GM12865 (cell line): Measurements from ENCODE around the gene EIPR1.
A peak's percentile ranks its signal among the peaks of the same experiment; 100 is the strongest.

Experiments used
- DNase-seq: peaks from one replicate; pipeline ENCODE4 v3.0.0; 2010; ENCODE audit warnings: low read depth
- H3K4me3 ChIP-seq: 2 replicates; pipeline ENCODE4 v1.5.1; 2011; ENCODE audit warnings: mild to moderate bottlenecking, low read depth, low read length, control low read depth
- TF ChIP-seq, protein P1 (sequence below): IDR thresholded peaks from 2 replicates; pipeline ENCODE4 v1.5.1; 2011; ENCODE audit warnings: low read length, control low read depth, low read depth, inconsistent platforms; ENCODE audit not compliant: insufficient read depth; ENCODE audit errors: missing control alignments

Gene EIPR1

DNA sequence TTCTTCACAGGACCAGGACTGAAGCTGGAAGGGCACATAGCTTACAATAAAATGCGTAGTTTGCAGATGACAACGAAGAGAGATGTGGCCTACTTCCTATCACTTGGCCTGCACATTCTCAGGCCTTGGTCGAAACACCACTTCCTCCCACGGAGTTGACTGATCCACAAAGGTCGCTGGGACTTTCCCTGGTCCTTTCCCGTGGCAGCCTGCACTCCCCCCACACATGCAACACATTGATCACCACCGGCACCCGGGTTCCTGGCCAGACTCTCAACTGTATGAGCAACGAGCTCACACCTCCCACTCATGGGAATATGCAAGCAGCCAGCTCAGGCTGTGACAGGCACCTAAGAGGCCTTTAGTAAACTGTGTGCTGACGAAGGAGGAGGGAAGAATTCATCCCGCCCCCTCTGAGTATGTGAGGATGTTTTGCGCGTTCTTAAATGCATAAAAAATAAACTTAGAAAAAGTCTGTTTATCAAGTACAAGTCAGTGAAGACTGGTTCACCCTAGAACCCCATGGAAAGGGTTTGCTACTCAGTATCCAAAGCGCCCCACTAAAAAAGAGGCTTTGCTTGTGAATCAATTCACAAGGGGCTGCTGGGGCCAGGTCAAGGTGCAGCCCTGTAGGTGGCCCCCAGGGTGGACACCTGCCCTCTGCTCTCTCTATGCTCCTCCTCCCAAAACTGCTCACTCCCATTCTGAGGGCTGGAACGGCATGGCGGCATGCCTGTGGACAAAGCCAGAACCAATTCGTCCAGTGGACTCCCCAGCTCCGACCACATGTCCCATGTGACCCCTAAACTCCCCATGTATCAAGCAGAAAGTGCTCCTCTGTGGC, 154.3 kb downstream of the EIPR1 start:
- peak; percentile 92 for DNase-seq
- no peak overlapping the region for H3K4me3 ChIP-seq
- TF ChIP-seq, protein P1, sequence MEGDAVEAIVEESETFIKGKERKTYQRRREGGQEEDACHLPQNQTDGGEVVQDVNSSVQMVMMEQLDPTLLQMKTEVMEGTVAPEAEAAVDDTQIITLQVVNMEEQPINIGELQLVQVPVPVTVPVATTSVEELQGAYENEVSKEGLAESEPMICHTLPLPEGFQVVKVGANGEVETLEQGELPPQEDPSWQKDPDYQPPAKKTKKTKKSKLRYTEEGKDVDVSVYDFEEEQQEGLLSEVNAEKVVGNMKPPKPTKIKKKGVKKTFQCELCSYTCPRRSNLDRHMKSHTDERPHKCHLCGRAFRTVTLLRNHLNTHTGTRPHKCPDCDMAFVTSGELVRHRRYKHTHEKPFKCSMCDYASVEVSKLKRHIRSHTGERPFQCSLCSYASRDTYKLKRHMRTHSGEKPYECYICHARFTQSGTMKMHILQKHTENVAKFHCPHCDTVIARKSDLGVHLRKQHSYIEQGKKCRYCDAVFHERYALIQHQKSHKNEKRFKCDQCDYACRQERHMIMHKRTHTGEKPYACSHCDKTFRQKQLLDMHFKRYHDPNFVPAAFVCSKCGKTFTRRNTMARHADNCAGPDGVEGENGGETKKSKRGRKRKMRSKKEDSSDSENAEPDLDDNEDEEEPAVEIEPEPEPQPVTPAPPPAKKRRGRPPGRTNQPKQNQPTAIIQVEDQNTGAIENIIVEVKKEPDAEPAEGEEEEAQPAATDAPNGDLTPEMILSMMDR, result no peak

- no peak overlapping the region for H3K4me3 ChIP-seq
- TF ChIP-seq, protein P1, result no peak
- DNase-seq, result peak; percentile 67
Measured at GRCh38 chr2:3222636-3223035, 155.0 kb downstream of the EIPR1 start.

GRCh38 chr2:3219536-3219935, 158.1 kb downstream of the EIPR1 start:
- H3K4me3 ChIP-seq, result no peak overlapping the region
- no peak for DNase-seq
- TF ChIP-seq, protein P1, result no peak

GRCh38 chr2:3217646-3218045, 160.0 kb downstream of the EIPR1 start:
- TF ChIP-seq, protein P1, result no peak
- no peak for DNase-seq
- no peak overlapping the region for H3K4me3 ChIP-seq

DNA sequence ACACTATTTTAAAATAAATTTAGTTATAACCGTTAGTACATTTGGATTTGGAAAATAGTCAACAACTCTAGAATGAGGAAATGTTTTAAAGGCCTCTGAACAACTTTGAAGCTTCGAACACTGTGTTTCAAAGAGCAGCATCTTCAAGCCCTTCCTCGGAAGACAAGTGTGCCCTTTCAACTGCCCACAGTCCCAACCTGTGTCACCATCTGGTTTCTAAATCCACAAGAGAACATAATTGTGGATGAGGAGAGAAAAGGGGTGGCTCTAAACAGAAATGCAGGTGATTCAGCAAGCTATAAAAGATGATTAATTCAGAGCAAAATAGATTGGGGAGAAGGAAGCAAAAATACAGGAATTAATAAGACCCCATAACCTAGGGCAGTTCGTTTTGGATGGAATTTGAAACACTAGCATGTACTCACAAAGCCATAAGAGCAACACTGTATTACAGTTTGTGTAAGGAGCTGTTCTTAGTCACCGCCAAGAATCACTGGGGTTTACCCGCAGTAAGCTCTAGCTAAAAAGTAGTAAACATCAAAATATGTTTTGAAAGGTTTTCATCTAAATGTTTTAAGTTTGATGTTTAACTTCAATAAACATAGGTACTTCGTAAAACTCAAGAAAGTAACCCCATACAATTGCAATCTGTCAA, 160.7 kb downstream of the EIPR1 start:
- TF ChIP-seq, protein P1, result no peak
- DNase-seq, result no peak
- H3K4me3 ChIP-seq, result no peak overlapping the region

- no peak for DNase-seq
- no peak overlapping the region for H3K4me3 ChIP-seq
- TF ChIP-seq, protein P1, result no peak
Measured at GRCh38 chr2:3214806-3215404, 162.7 kb downstream of the EIPR1 start.
